GM18858 (cell line): ENCODE data around the gene ALPK3.
"Not testable (repeated sequence)": the region's sequence is repeated elsewhere in the genome, so short reads cannot be mapped to it uniquely, and the experiment has no call there.

Source experiments
- ATAC-seq: cut with Tn5 transposase; IDR thresholded peaks from one replicate; pipeline ENCODE4 v1.9.1; 2021; ENCODE audit not compliant: unreplicated experiment

Gene ALPK3

DNA sequence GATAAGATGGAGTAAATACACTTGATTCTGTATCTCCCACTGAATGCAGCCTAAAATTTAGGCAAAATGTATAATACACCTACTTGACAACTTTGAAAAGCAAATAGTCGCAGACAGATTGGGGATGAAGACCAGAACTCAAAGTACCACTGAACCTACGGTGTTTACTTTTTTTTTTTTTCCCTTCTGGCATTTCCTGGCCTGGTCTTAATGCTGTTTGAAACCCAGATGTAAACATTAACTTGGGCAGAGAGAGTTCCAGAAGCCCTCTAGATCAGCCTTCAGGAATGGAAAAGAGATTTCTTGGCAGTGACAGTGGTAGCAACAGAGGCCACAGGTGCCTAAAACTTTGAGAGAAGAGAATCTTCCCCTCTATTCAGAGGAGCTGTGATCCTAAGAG lies 27.8 kb downstream of the ALPK3 start:
- ATAC-seq: no peak

DNA sequence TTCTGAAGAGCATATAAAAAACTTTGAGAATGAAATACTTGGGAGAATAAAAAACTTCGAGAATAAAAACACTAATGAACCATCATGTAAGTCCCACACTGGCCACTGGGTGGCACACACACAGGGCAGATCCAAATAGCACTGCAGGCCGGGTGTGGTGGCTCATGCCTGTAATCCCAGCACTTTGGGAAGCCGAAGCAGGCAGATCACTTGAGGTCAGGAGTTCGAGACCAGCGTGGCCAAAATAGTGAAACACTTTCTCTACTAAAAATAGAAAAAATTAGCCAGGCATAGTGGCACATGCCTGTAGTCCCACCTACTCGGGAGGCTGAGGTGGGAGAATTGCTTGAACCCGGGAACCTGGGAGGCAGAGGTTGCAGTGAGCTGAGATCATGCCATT lies 28.5 kb downstream of the ALPK3 start:
- not testable (repeated sequence) for ATAC-seq

DNA sequence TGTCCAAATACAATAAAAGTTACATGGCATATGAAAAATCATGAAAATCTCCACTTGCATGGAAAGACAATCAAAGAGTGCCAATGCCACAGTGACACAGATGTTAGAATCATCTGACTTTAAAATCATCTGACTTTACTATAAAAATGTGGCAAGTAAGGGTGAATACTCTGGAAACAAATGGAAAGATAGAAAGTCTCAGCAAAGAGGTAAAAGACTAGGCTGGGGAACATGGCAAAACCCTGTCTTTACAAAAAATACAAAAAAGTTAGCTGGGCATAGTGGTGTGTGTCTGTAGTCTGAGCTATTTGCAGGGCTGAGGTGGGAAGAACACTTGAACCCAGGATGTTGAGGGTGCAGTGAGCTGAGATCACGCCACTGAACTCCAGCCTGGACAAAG lies 29.1 kb downstream of the ALPK3 start:
- no peak for ATAC-seq

DNA sequence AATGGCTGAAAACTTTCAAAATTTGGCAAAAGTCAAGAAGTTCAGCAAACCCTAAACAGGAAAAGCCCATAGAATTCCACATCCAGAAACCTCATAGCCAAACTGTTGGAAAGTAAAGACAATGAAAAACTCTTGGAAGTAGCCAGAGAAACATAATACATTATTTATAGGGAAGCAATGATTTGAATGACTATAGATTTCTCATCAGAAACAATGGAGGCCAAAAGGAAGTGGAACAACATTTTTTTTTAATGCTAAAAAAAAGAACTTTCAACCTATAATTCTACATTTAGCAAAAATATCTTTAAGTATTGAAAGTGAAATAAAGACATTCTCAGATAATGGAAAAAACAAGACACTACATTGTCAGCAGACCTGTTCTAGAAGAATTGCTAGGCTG lies 30.2 kb downstream of the ALPK3 start:
- ATAC-seq: no peak

DNA sequence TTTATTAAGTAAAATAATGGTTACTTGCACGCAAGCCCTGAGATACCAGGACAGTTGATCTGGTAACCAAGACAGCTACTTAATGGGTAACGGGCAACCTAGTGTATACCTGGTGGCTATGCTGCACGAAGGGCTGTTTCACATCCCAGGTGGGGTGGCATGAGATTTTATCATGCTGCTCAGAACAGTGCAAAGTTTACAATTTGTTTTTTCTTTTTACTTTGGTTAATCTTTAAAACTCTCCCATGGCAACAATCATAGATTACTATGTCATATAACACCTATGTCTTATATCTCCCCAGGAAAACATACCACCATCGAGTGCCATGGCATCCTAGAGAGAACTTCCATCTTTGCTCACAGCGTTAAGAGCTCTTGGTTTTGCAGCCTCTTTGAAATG lies 35.1 kb downstream of the ALPK3 start:
- no peak for ATAC-seq

DNA sequence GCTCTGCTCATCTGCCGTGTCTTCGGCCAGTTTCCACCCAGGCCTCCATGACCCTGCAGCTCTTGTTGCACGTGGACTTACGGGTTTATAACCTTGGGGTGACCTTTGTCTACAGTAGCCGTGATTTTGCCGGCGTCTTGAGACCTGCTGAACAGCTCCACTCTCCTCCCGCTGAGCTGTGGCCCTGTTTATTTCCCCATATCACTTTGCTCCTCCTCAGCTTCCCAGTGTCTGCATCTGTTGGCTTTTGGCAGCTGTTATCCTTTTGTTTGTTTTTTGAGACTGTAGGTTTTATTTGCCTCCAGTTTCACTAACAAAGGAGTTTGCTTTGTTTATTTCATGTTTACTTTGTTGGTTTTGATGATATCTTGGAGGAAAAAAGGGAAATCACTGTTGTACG lies 38.0 kb downstream of the ALPK3 start:
- ATAC-seq: no peak

DNA sequence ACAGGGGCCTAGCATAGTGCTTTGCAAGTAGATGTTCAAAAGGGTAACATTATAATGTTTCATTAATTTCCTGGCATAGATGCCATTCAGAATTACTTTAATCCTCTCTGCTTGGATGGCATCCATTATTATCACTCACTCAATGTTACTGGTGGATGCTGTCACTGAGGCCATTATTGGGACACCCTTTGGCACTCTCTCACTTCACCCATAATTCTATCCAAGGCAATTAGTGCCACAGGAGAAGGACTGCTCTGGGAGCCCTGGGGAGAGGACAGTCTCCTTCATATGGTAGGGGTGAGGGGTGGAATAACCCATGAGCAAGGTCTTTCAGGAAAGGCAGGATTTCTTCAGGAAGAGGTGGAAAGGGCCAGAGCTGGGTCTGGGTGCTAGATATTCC lies 38.6 kb downstream of the ALPK3 start:
- ATAC-seq: no peak

DNA sequence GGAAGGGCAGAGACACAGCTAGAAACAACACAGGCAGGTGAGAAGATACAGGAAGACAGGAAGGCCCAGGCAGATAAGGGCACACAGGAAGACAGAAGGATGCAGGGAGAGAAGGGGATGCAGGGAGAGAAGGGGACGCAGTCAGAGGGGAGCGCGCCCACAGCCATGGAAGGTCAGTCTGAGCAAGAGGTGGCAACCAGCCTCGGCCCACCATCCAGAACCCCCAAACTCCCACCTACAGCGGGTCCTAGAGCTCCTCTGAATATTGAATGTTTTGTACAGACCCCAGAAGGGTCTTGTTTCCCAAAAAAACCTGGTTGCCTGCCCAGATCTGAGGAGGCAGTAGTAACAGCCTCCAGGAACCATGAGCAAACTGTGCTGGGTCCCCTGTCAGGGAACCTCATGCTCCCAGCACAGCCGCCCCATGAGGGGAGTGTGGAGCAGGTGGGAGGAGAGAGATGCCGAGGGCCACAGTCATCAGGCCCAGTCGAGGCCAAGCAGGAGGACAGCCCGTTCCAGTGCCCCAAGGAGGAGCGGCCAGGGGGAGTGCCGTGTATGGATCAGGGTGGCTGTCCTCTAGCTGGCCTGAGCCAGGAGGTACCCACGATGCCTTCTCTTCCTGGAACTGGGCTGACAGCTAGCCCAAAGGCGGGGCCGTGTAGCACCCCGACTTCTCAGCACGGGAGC lies 39.7 kb downstream of the ALPK3 start:
- ATAC-seq: no peak

DNA sequence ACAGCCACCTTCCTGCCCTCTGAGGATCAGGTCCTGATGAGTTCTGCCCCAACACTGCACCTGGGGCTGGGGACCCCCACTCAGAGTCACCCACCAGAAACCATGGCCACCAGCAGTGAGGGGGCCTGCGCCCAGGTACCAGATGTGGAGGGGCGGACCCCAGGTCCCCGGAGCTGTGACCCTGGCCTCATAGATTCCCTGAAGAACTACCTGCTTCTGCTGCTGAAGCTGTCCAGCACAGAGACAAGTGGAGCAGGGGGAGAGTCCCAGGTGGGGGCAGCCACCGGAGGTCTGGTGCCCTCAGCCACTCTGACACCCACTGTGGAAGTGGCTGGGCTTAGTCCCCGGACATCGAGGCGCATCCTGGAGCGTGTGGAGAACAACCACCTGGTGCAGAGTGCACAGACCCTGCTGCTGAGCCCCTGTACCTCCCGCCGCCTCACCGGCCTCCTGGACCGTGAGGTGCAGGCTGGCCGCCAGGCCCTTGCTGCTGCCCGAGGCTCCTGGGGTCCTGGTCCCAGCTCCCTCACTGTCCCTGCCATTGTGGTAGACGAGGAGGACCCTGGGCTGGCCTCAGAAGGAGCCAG lies 40.4 kb downstream of the ALPK3 start:
- ATAC-seq: no peak

DNA sequence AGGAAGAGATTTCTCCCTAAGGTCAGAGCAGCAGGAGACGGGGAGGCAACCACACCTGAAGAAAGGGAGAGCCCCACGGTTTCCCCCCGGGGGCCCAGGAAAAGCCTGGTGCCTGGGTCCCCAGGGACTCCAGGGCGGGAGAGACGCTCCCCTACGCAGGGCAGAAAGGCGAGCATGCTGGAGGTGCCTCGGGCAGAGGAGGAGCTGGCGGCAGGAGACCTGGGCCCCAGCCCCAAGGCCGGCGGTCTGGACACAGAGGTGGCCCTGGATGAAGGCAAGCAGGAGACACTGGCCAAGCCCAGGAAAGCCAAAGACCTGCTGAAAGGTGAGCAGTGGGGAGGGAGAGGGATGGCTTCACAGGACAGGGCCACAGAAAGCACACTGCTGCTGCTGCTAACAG lies 41.1 kb downstream of the ALPK3 start:
- no peak for ATAC-seq

DNA sequence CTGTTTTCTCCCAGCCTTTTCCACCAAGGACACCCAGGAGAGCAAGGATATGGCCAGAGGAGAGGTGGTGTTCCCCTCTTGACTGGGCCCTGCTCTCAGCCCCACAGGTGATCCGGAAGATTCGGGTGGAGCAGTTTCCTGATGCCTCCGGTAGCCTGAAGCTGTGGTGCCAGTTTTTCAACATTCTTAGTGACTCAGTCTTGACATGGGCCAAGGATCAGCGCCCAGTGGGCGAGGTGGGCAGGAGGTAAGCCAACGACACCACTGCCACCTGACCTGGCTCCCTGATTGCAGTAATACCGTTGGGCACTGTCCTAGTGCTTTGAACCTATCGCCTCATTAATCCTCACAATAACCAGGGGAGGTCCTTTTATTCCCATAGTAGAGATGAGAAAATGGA lies 42.0 kb downstream of the ALPK3 start:
- no peak for ATAC-seq

DNA sequence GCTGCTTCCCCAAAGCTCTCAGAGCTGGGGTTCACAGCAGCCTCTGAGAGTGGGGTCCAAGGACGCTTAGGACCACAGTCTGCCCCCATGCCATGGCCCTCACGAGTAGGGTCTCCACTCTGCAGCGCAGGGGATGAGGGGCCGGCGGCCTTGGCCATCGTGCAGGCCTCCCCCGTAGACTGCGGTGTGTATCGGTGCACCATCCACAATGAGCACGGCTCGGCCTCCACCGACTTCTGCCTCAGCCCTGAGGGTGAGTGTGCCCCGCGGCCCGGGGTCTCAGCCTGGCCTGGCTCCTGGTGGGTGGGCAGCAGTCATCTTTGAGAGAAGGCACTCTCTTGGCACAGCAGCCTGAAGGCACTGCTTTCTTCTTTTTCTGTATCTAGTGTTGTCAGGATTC lies 42.5 kb downstream of the ALPK3 start:
- ATAC-seq: no peak

DNA sequence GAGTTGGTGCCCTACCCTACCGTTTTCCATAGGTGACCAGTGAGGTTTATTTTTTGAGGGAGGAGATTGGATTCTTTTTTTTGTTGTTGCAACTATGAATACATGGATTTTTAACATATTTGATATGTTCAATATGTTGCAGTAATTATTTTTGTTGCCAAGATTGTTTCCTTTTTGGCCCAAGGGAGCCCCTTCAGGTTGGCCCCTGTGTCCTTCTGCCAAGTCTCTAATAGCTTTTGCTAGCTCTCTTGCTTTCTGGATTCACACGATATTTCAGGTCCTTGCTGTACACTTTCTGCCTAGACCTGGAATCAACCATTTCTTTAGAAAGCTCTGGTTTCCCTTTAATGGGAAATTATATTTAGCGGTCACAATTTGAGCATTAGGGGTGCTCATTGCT lies 44.6 kb downstream of the ALPK3 start:
- no peak for ATAC-seq

DNA sequence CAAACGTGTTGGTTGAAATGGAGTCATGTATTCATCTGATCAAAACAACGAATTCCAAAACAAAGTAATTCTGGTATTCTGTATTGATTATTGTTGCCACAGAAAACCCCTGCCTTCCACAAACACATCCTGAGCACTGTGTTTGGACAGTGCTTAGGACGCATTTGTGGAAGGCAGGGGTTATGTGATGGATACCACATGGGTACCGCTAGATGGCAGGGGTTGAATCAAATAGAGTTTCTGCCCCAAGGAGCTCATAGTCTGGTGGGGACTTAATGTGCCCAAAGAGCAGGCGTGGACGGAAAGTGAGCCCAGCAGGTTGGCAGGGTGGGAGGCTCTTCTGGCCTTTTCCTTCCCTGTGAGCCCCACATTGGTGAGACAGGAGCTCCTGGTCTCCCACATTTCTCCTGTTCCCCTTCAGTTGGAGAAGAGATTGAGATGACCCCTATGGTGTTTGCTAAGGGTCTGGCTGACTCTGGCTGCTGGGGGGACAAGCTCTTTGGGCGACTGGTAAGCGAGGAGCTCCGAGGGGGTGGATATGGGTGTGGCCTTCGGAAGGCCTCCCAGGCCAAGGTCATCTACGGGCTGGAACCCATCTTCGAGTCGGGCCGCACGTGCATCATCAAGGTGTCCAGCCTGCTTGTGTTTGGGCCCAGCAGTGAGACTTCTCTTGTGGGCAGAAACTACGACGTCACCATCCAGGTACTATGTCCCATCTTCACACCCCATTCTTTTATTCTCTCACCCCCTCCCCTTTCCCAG lies 45.2 kb downstream of the ALPK3 start:
- ATAC-seq: no peak

DNA sequence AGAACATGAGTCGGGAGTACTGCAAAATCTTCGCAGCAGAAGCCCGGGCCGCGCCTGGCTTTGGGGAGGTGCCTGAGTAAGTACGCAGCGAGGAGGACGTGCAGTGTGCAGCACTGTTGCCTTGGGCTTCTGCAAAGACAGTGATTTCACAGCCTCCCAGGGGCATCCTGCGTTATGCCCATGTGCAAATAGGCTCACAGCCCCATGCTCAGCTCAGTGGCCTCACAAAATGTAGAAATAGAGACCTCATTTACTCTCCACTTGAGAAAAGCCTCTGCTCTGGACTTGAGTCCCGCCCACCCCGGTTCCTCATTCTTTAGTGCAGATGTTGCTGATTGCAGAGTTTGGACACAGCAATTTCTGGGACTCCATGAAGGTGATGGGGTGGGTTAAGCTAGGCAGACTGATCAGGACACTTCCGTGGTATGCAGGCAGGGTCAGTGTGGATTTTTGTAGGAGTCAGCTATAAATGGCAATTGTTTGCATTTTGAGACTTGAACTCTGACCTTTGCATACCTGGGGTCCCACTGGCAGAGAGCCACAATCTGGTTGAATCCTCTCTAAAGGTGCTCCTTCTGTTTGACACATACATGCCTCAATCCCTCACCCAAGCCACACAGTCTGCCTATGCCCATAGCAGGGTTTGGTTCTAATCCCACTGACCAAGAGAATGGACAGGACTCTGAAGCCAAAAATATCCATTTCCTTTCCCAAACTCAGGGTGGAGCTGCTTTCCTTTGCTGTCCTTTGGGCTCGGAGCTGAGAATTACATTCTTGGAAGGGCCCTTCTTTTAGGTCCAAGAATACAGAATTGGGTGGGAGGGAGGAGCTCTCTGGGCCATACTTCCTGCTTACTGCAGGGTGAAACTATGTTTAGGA lies 46.6 kb downstream of the ALPK3 start:
- no peak for ATAC-seq

DNA sequence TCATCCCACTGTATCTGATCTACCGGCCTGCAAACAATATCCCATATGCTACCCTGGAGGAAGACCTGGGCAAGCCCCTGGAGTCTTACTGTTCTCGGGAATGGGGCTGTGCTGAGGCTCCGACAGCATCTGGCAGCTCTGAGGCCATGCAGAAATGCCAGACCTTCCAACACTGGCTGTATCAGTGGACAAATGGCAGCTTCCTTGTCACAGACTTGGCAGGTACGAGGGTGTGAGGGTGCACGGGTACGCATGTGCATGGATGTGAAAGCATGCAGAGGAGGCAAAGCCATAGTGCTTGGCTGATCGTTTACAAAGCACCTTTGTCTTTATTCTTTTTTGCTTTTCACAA lies 47.3 kb downstream of the ALPK3 start:
- no peak for ATAC-seq

DNA sequence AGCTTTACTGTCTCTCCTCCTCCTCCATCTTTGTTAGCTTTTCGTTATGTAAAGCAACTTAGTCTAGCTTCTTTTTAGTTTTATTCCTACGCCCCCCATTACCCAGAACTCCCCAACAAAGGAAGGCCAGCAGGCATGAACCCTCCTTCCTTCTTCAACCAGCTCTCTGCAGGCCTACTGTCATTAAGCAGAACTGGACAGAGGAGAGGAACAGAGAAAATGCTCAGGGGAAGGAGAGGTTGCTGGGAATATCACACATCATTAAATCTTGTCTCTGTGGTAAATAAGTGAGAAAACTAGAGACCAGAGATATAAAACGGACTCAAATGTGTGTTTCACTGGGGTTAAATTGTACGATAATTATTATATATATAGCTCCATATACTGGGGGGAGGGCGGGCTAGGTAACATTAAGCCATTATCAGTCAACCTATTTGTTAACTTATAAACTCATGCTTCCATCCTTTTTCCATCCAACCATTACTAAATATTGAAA lies 48.0 kb downstream of the ALPK3 start:
- ATAC-seq: no peak

DNA sequence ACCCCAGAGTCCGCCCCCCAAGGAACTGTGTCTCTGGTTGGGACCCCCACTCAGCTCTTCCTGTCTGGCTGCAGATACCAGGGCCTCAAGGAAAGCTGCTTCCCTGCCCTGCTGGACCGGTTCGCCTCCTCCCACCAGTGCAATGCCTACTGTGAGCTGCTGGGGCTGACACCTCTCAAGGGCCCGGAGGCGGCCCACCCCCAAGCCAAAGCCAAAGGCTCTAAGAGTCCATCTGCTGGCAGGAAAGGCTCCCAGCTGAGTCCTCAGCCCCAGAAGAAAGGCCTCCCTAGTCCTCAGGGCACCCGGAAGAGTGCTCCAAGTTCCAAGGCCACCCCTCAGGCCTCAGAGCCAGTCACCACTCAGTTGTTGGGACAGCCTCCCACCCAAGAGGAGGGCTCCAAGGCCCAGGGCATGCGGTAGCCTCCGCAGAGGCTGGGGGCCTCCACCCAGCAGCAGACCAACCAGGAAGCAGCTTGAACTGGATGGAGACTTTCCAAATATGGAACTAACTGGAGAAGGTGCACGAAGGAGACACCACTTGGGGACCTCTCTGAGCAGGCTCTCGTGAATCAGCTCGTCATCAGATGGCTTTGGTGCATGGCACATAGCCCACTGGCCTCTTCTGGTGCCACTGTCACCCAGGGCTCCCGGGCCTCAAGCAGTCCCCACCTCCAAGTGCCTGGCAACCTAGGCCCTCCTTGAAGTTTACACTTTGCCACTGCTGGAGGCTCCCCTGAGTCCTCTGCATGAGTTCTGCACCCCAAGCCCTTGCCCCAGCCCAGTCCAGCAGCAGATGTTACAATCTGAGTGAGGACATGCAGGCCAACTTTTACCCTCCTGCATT lies 51.1 kb downstream of the ALPK3 start:
- ATAC-seq: no peak

DNA sequence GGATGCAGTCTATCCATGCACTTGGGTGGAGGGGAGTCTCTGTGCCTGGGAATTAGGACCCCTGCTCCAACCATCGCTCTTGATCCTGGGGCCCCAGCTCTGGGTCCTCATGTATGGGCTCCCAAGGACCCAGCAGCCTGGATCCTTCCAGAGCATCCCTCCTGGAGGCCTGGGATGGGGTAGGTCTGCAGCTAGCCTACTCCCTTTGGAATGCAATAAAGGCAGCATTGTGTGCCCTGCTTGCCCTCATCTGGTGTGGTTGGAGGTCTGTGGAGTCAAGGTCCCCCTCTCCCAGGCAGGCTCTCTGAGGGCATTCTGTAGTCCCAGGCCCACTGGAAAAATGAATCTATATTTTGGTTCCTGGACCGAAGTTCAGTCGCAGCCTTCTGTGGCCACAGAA lies 52.4 kb downstream of the ALPK3 start:
- ATAC-seq: no peak

DNA sequence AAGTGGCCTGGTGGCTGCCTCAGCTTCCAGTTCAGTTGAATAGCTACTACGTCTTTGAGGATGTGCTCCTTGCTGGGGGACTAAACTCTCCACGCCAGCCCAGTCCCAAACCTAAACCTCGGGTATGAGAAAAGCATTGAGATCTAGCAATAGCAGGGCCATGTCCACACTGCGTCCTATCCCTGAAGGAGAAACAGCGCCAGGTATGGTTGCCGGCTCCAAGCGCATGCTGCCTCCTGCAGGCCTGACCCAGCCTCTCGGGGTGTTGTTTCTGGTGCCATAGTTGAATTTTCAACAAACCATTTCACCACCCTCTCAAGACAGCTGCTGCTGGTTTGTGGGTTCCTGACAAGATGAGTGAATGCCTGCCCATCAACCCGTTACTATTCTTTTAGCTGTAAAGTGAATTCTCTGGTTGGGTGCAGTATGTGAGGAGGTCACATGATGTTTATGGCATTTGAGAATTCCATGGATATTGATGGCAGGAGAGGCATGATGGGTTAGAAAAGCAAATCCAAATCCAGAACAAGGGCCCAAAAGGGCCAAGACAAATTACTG lies 54.4 kb downstream of the ALPK3 start:
- ATAC-seq: no peak
